MCF 10A (cell line): ENCODE data around the gene PSEN2. TPM values are rescaled to one million over a fixed set of nuclear protein-coding genes. Genes with fewer than 3 reads are reported as not detected.
A peak's percentile ranks its signal among the peaks of the same experiment; 100 is the strongest.

Experiments
- BruUV-seq: library from RNA; stranded (reverse); fragments of 400-500 nt; replicated peaks from 2 replicates; lab custom pipeline; 2021; lab: Mats Ljungman, UMichigan
- CTCF ChIA-PET: fragments of 300-600 bp; sonication (Branson Sonifier 250); formaldehyde crosslinking; extraction: SDS; loops from one replicate; lab custom pipeline; 2021; ENCODE audit warnings: antibody characterized with exemption, inconsistent platforms; lab: Yijun Ruan, JAX
- POLR2A ChIA-PET: fragments of 300-600, 350-650 bp; sonication (Branson Sonifier 250); formaldehyde crosslinking; extraction: SDS; loops from one replicate; lab custom pipeline; 2020; ENCODE audit warnings: antibody characterized with exemption, inconsistent platforms; lab: Yijun Ruan, JAX
- DNase-seq: peaks from one replicate; pipeline ENCODE4 v3.0.0-alpha.2; 2018; ENCODE audit not compliant: unreplicated experiment
- H3K27ac Mint-ChIP-seq: one replicate; pipeline ENCODE4 v1.8.0; 2022; ENCODE audit warnings: mild to moderate bottlenecking, low read depth, mixed read lengths; ENCODE audit not compliant: unreplicated experiment
- H3K27me3 Mint-ChIP-seq: one replicate; pipeline ENCODE4 v1.8.0; 2022; ENCODE audit warnings: mixed read lengths; ENCODE audit not compliant: insufficient read depth, unreplicated experiment
- H3K36me3 Mint-ChIP-seq: one replicate; pipeline ENCODE4 v1.8.0; 2022; ENCODE audit warnings: mild to moderate bottlenecking, moderate library complexity, mixed read lengths; ENCODE audit not compliant: insufficient read depth, unreplicated experiment
- H3K4me1 Mint-ChIP-seq: one replicate; pipeline ENCODE4 v1.8.0; 2022; ENCODE audit warnings: mixed read lengths; ENCODE audit not compliant: insufficient read depth, unreplicated experiment
- H3K4me3 Mint-ChIP-seq: one replicate; pipeline ENCODE4 v1.8.0; 2022; ENCODE audit warnings: mild to moderate bottlenecking, moderate library complexity, mixed read lengths; ENCODE audit not compliant: unreplicated experiment
- H3K9me3 Mint-ChIP-seq: one replicate; pipeline ENCODE4 v1.8.0; 2022; ENCODE audit warnings: mixed read lengths; ENCODE audit not compliant: unreplicated experiment
- intact Hi-C: fragments of 100-400 bp; cut with micrococcal nuclease; formaldehyde crosslinking; loops from 2 replicates; pipeline ENCODE4 v1.14.1; 2022
- total RNA-seq: library from RNA; stranded (reverse); gene quantifications from 2 replicates; pipeline ENCODE4 v1.2.3, GENCODE V29; 2022
- TF ChIP-seq, protein P1 (sequence below): fragments of 200-600 bp; IDR thresholded peaks from one replicate; pipeline ENCODE4 v1.8.0; 2022; ENCODE audit warnings: antibody characterized with exemption, mild to moderate bottlenecking; ENCODE audit not compliant: unreplicated experiment

Gene PSEN2
- total RNA-seq, 1 experiment from 2014 or later: 31.3 TPM

DNA sequence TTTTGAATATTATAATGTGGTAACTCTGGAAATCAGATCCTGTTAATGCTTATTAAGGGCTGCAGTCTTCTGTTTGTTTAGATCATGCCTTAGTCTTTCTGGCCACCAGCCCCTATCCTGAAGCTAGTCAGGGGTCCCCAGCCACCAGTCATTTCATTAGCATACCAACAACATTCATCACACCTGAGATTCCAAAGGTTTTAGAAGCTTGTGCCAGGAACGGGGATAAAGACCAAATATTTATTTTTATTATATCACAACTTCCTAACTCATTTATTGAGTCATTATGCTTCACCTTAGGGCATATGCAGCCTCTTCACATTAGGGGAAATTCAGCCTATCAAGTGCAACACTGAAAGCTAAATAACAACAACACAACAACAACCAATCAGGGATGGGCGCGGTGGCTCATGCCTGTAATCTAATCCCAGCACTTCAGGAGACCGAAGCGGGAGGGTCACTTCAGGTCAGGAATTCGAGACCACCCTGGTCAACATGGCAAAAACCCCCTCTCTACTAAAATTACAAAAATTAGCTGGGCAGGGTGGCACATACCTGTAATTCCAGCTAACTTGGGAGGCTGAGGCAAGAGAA lies 2.9 kb upstream of the PSEN2 start:
- Mint-ChIP-seq H3K36me3 (peaks cover 5% of the 10 kb centered on the region), H3K4me1 (peaks cover 40% of the 10 kb centered on the region), H3K9me3 (no peaks in the 10 kb centered on the region), H3K4me3 (no peak overlapping the region), H3K27me3 (no peaks in the 10 kb centered on the region), H3K27ac (peak overlapping the region; percentile 28)
- intact Hi-C loops: no loop called here
- no TSS peak for BruUV-seq
- TF ChIP-seq, protein P1, sequence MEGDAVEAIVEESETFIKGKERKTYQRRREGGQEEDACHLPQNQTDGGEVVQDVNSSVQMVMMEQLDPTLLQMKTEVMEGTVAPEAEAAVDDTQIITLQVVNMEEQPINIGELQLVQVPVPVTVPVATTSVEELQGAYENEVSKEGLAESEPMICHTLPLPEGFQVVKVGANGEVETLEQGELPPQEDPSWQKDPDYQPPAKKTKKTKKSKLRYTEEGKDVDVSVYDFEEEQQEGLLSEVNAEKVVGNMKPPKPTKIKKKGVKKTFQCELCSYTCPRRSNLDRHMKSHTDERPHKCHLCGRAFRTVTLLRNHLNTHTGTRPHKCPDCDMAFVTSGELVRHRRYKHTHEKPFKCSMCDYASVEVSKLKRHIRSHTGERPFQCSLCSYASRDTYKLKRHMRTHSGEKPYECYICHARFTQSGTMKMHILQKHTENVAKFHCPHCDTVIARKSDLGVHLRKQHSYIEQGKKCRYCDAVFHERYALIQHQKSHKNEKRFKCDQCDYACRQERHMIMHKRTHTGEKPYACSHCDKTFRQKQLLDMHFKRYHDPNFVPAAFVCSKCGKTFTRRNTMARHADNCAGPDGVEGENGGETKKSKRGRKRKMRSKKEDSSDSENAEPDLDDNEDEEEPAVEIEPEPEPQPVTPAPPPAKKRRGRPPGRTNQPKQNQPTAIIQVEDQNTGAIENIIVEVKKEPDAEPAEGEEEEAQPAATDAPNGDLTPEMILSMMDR: no peak
- no peak for DNase-seq
- CTCF ChIA-PET: interaction anchor here (0.6 to 1.7 kb wide), 8 partner anchors 20 to 478 kb away, joined by 3 to 7 read pairs (median 4); no protein-coding TSS in a partner anchor
- POLR2A ChIA-PET: interaction anchor here (0.6 to 1.3 kb wide), 5 partner anchors 45 to 283 kb away, joined by 3 to 4 read pairs (median 3); partner anchors contain the start of gene COQ8A

DNA sequence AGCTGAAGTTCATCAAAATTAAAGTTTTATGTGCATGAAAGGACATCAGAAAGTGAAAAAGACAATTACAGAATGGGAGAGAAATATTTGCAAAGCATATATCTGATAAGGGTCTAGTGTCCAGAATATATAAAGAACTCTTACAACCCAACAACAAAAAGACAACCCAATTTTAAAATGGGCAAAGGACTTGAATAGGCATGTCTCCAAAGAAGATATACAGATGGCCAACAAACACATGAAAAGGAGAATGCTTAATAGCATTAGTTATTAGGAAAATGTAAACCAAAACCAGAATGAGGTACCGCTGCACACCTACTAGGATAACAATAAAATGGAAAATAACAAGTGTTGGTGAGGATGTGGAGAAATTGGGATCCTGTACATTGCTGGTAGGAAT lies 1.7 kb upstream of the PSEN2 start:
- H3K36me3 Mint-ChIP-seq: peaks cover 10% of the 10 kb centered on the region
- H3K9me3 Mint-ChIP-seq: no peaks in the 10 kb centered on the region
- H3K27ac Mint-ChIP-seq: no peak overlapping the region
- ChIA-PET POLR2A (interaction anchor here (0.7 kb wide), 2 partner anchors 72 to 106 kb away, joined by 3 read pairs; partner anchors contain the start of gene COQ8A), CTCF (interaction anchor here (1.2 kb wide), 1 partner anchor 235 kb away, joined by 5 read pairs; no protein-coding TSS in a partner anchor)
- TF ChIP-seq, protein P1: no peak
- no peaks in the 10 kb centered on the region for H3K27me3 Mint-ChIP-seq
- intact Hi-C loops: no loop called here
- H3K4me1 Mint-ChIP-seq: peaks cover 31% of the 10 kb centered on the region
- H3K4me3 Mint-ChIP-seq: no peak overlapping the region
- no TSS peak for BruUV-seq
- DNase-seq: no peak

DNA sequence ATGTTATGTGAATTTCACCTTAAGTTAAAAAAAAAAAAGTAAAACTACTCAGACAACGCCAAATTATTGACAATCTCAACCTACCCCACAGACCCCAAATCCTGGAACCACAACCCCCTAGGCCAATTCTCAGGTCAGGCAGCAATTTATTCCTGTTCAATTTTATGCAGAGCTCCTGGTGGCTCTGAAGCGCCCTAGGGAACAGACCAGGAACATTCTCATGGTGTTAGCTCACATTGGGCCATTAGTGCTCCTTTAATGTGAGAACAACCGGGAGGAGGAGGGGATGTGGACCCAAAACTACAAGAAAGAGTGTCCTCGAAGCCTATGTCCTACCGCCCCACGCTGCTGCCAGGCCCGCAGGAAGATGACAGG lies 403 bp upstream of the PSEN2 start:
- peak overlapping the region; percentile 75 for H3K4me3 Mint-ChIP-seq
- TF ChIP-seq, protein P1: no peak
- peaks cover 10% of the 10 kb centered on the region for H3K36me3 Mint-ChIP-seq
- H3K9me3 Mint-ChIP-seq: no peaks in the 10 kb centered on the region
- BruUV-seq: TSS peak; percentile 60
- intact Hi-C loops: loop anchor here (5.0 kb wide), 1 partner anchor 67 kb away; no protein-coding TSS in a partner anchor
- H3K4me1 Mint-ChIP-seq: peaks cover 41% of the 10 kb centered on the region
- ChIA-PET POLR2A (interaction anchor here (0.7 to 4.9 kb wide), 10 partner anchors 20 to 871 kb away, joined by 3 to 40 read pairs (median 4); partner anchors contain the start of genes COQ8A and PARP1), CTCF (interaction anchor here (0.6 to 1.0 kb wide), 6 partner anchors 13 to 462 kb away, joined by 3 to 4 read pairs (median 4); partner anchors contain the start of gene PARP1)
- peak overlapping the region; percentile 79 for H3K27ac Mint-ChIP-seq
- H3K27me3 Mint-ChIP-seq: no peaks in the 10 kb centered on the region
- DNase-seq: no peak

DNA sequence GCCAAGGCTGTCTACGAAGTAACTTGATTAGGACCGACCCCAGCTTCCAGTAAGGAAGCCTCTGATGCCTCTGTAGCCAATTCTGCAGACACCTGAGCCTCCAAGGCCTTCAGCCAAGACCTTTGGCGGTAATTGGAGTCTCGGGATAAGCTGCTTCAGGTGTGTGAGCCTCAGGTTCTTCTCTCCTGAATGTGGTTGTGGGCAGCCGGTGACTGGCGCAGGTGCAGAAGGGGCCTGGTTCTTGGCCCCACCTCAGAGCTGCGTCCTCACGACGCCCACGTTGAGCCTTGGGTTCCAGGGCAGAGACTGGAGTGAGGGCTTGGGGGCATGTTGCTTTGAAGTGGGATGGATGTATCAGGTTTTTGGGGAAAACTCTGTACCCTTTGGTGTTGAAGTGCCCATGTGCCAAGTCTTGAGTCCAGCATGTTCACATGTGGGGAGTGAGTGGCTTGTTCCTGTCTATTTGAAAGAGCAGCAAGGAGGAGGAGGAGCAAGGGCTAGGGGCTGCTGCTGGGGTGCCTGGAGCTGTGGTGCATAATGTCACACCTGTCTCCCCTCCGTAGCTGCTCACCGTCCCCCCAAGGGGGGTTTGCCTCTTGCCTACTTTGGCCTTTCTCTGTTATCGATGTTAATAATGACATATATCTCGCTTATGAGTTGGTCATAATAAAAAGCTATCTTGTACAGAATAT lies 1.4 kb downstream of the PSEN2 start:
- ChIA-PET POLR2A (interaction anchor here (0.6 to 4.9 kb wide), 9 partner anchors 9 to 464 kb away, joined by 3 to 40 read pairs (median 4); partner anchors contain the start of genes COQ8A and PARP1), CTCF (interaction anchor here (0.5 to 1.7 kb wide), 9 partner anchors 11 to 565 kb away, joined by 3 to 10 read pairs (median 4); no protein-coding TSS in a partner anchor)
- DNase-seq: no peak
- peak overlapping the region; percentile 79 for H3K27ac Mint-ChIP-seq
- H3K9me3 Mint-ChIP-seq: no peaks in the 10 kb centered on the region
- no TSS peak for BruUV-seq
- no peaks in the 10 kb centered on the region for H3K27me3 Mint-ChIP-seq
- peaks cover 56% of the 10 kb centered on the region for H3K4me1 Mint-ChIP-seq
- TF ChIP-seq, protein P1: no peak
- peaks cover 10% of the 10 kb centered on the region for H3K36me3 Mint-ChIP-seq
- peak overlapping the region; percentile 75 for H3K4me3 Mint-ChIP-seq
- intact Hi-C loops: loop anchor here (5.0 kb wide), 1 partner anchor 66 kb away; no protein-coding TSS in a partner anchor
